ENCODE results near the gene CDKL5.

The CDKL5 gene

GRCh38 chrX:18643243-18643642, 217.8 kb downstream of the CDKL5 start:
- no peaks in the 10 kb centered on the region for H3K9me3 ChIP-seq (ENCODE audit: insufficient read depth, low read depth, low read length)
- no peak overlapping the region for H3K4me3 ChIP-seq (ENCODE audit: low read length, poor library complexity, severe bottlenecking)

GRCh38 chrX:18643853-18644252, 218.4 kb downstream of the CDKL5 start:
- Histone ChIP-seq H3K4me1 (ENCODE audit: insufficient read depth, low read length, poor library complexity, severe bottlenecking) (no peaks in the 10 kb centered on the region), H3K4me2 (ENCODE audit: low read depth, low read length, poor library complexity, severe bottlenecking) (no peak overlapping the region), H3K9ac (ENCODE audit: low read depth, low read length, poor library complexity, severe bottlenecking) (no peak overlapping the region), H3F3A (ENCODE audit: low read depth) (no peaks in the 10 kb centered on the region), H3K9me3 (ENCODE audit: insufficient read depth, low read depth, low read length) (no peaks in the 10 kb centered on the region), H2AFZ (ENCODE audit: low read length) (no peak overlapping the region), H3K4me3 (ENCODE audit: low read length, poor library complexity, severe bottlenecking) (no peak overlapping the region), H4K20me1 (ENCODE audit: insufficient read depth, low read length, poor library complexity, severe bottlenecking) (no peaks in the 10 kb centered on the region), H3K9me2 (replicated peaks; ENCODE audit: low read depth, low read length) (no peaks in the 10 kb centered on the region), H3K36me3 (ENCODE audit: insufficient read depth, low read length) (no peaks in the 10 kb centered on the region), H3K27me3 (ENCODE audit: insufficient read depth, low read length, poor library complexity, severe bottlenecking) (no peaks in the 10 kb centered on the region), H3K79me2 (ENCODE audit: insufficient read depth, low read length) (no peaks in the 10 kb centered on the region)
- no peak for TF ChIP-seq CTCF (conservative IDR thresholded peaks at IDR 0.05; ENCODE audit: low read length)
- no peak for TF ChIP-seq EZH2phosphoT487 (IDR thresholded peaks at IDR 0.05; ENCODE audit: borderline replicate concordance)

More at GRCh38 chrX:18643243-18643642, 217.8 kb downstream of the CDKL5 start:
- no peak for TF ChIP-seq CTCF (conservative IDR thresholded peaks at IDR 0.05; ENCODE audit: low read length)
- TF ChIP-seq EZH2phosphoT487 (IDR thresholded peaks at IDR 0.05; ENCODE audit: borderline replicate concordance) = no peak
- Histone ChIP-seq H3K36me3 (ENCODE audit: insufficient read depth, low read length) (no peaks in the 10 kb centered on the region), H3F3A (ENCODE audit: low read depth) (no peaks in the 10 kb centered on the region), H3K27me3 (ENCODE audit: insufficient read depth, low read length, poor library complexity, severe bottlenecking) (no peaks in the 10 kb centered on the region), H3K4me2 (ENCODE audit: low read depth, low read length, poor library complexity, severe bottlenecking) (no peak overlapping the region), H3K9me2 (replicated peaks; ENCODE audit: low read depth, low read length) (no peaks in the 10 kb centered on the region), H4K20me1 (ENCODE audit: insufficient read depth, low read length, poor library complexity, severe bottlenecking) (no peaks in the 10 kb centered on the region), H3K79me2 (ENCODE audit: insufficient read depth, low read length) (no peaks in the 10 kb centered on the region), H3K9ac (ENCODE audit: low read depth, low read length, poor library complexity, severe bottlenecking) (no peak overlapping the region), H3K4me1 (ENCODE audit: insufficient read depth, low read length, poor library complexity, severe bottlenecking) (no peaks in the 10 kb centered on the region), H2AFZ (ENCODE audit: low read length) (no peak overlapping the region)

- Histone ChIP-seq H3K27me3 (ENCODE audit: insufficient read depth, low read length, poor library complexity, severe bottlenecking) (no peaks in the 10 kb centered on the region), H4K20me1 (ENCODE audit: insufficient read depth, low read length, poor library complexity, severe bottlenecking) (no peaks in the 10 kb centered on the region), H3K4me2 (ENCODE audit: low read depth, low read length, poor library complexity, severe bottlenecking) (no peak overlapping the region), H3K4me3 (ENCODE audit: low read length, poor library complexity, severe bottlenecking) (no peak overlapping the region), H3K4me1 (ENCODE audit: insufficient read depth, low read length, poor library complexity, severe bottlenecking) (no peaks in the 10 kb centered on the region), H3K36me3 (ENCODE audit: insufficient read depth, low read length) (no peaks in the 10 kb centered on the region), H3K79me2 (ENCODE audit: insufficient read depth, low read length) (no peaks in the 10 kb centered on the region), H2AFZ (ENCODE audit: low read length) (no peak overlapping the region), H3K9ac (ENCODE audit: low read depth, low read length, poor library complexity, severe bottlenecking) (no peak overlapping the region), H3F3A (ENCODE audit: low read depth) (no peaks in the 10 kb centered on the region), H3K9me3 (ENCODE audit: insufficient read depth, low read depth, low read length) (no peaks in the 10 kb centered on the region), H3K9me2 (replicated peaks; ENCODE audit: low read depth, low read length) (no peaks in the 10 kb centered on the region)
- TF ChIP-seq EZH2phosphoT487 (IDR thresholded peaks at IDR 0.05; ENCODE audit: borderline replicate concordance) (no peak), CTCF (conservative IDR thresholded peaks at IDR 0.05; ENCODE audit: low read length) (no peak)
Measured at GRCh38 chrX:18647621-18648020, 222.2 kb downstream of the CDKL5 start.
